NCI-H2081 (cell line): Measurements from ENCODE around the gene PTPN4.
"Not testable (repeated sequence)": the region's sequence is repeated elsewhere in the genome, so short reads cannot be mapped to it uniquely, and the experiment has no call there.

Experiments used
- DNase-seq, 2 experiments: peaks; one replicate each; lab custom pipeline; 2025; lab: John Stamatoyannopoulos, UW

Gene PTPN4

DNA sequence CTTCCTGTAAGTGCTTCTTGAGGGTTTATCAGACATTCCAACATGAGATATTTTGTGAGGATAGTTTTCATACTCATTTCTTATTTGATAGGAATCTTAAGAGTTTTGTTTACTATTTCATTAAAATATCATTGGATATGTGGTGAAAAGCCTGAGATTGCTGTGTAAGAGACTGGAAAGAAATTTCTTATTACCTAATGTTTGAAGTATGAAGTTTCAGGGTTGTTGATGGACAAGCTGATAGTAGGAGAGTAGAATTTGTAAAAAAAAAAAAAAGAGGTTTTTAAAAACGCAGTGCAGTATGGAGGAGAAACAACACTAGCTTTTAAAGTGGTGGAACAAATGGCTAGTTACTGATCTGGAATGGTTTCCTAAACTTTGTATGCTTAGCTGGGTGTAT lies 260.8 kb downstream of the PTPN4 start:
- DNase-seq = no peak

DNA sequence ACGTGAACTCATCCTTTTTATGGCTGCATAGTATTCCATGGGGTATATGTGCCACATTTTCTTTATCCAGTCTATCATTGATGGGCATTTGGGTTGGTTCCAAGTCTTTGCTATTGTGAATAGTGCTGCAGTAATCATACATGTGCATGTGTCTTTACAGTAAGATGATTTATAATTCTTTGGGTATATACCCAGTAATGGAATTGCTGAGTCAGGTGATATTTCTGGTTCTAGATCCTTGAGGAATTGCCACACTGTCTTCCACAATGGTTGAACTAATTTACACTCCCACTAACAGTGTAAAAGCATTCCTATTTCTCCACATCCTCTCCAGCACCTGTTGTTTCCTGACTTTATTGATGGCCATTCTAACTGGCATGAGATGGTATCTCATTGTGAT lies 262.8 kb downstream of the PTPN4 start:
- DNase-seq = not testable (repeated sequence)

DNA sequence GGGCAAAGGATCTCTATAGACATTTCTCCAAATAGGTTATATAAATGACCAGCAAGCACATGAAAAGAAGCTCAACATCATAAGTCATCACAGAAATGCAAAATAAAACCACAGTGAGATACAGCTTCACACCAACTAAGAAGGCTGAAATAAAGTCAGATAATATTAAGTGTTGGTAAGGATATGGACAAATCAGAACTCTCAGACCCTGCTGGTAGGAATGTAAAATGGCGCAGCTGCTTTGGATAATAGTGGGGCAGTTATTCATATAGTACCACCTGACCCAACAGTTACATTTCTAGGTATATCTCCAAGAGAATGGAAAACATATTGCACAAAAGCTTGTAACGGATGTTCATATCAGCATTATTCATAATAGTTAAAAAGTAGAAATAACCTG lies 267.2 kb downstream of the PTPN4 start:
- no peak for DNase-seq

DNA sequence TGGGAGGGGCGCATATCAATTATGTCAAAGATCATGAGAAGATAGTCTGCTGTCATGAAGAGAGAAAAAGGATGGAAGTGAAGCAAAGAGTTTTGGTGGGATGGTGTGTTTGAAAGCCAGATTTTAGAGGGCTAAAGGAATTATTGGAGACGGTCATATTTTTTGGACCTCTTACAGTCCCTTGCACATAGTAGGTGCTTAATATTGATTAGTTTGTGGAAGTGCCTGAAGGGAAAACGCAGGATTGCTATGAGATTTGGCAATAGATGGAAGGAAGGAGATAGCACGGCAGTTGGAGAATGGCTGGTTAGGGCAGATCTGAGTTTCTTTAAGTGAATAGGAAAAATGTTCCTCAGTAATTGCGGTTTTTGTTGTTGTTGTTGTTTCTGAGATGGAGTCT lies 269.1 kb downstream of the PTPN4 start:
- DNase-seq = no peak

DNA sequence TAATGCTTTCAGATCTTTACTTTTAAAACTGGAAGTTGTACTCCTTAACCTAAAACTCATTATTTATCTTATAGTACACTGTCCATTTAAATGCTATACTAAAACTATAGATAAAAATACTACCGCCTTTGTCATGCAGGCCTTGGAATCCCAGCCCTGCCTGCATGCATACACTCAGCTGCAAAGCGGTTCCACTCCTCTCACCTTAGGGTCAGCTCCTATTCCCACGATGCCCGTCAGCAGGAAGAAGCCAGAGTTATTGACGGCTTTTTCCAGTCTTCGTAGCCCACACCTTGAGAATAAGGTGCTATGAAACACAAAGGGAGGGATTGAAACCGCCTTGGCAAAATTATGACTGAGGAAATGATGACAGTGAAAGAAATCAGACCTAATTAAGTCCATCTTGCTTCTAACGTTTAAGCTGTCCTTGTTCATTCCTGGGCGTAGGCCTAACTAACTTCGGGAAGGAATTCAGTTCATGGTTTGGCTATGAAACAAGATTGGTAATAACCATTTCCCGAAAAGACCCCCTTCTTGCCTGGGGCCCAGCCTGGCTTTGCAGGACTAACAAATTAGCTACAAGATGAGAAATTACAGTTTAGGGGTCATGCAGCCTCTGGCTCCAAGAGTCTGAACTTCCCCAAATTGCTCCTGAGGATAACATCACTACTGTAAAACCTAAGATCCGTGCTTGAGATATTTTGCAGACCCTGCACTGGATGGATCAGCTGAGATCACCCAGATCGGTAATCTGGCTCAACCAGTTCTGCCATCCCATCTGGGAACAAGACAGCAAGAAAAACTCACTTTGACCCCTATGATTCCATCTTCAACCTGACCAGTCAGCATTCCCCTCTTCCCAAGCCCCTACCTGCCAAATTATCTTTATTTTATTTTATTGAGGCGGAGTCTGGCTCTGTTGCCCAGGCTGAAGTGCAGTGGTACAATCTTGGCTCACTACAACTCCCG lies 270.2 kb downstream of the PTPN4 start:
- DNase-seq = no peak

- DNase-seq = no peak
Measured at GRCh38 chr2:120032297-120032696, 272.6 kb downstream of the PTPN4 start.
